ENCODE measurements around the gene TMEM126B. TPM values are rescaled to one million over a fixed set of nuclear protein-coding genes. Genes with fewer than 3 reads are reported as not detected.
A peak's percentile ranks its signal among the peaks of the same experiment; 100 is the strongest.
"Not testable (repeated sequence)": the region's sequence is repeated elsewhere in the genome, so short reads cannot be mapped to it uniquely, and the experiment has no call there.

Gene TMEM126B
- total RNA-seq: 45.2 TPM
- long read RNA-seq, transcript TMEM126B-201 (5 exons, 989 nt): minor isoform, 5 of 22 reads
- long read RNA-seq, transcript TMEM126B-202 (6 exons, 1,210 nt): major isoform, 10 of 22 reads
- long read RNA-seq, partial matches to known transcripts: 1 of 22 reads
- long read RNA-seq, other reads (novel, unspliced or antisense): 3 of 22 reads

DNA sequence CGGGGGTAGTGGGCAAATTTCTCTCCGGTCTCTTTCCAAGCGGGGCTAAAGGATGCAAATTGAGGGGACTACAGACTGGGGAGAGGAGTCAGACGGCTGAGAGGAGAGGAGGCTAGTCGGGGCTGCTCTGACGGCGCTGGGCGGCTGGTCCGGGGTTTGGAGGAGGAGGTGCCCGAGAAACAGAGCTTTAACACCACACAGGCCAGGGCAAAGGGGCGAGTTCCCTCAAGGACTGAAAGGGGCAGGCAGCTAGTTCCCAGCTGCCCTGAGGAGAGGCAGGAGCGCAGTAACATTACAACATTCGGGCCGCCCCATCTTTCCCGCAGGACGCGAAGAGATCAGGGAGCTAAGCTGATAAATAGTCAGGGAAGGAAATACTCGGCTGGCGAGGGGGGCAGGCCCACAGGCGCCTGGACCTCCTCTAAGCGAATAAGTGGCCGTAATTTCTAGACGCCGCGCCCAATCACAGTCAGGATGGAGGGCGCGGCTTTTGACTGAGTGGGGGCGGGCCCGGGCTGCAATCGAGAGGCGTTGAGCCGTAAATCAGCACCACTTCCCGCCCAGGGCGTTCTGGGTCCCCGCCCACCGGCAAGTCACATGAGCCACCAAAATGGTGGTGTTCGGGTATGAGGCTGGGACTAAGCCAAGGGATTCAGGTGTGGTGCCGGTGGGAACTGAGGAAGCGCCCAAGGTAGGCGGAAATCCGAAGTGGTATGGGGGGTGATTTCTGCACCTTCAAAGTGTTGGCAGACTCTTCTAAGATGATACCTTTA, at the start of gene TMEM126B:
TSS of gene TMEM126B (plus strand) at position 596 of the 773 bp plus-strand sequence. CDS start at position 611, 15 bp downstream.
- peak; percentile 99 for DNase-seq (ENCODE audit: low spot score)
- intact Hi-C loops (cut with DNase I): loop anchor here (1.0 to 5.0 kb wide), 3 partner anchors 21 to 439 kb away; partner anchors contain the start of gene PICALM

DNA sequence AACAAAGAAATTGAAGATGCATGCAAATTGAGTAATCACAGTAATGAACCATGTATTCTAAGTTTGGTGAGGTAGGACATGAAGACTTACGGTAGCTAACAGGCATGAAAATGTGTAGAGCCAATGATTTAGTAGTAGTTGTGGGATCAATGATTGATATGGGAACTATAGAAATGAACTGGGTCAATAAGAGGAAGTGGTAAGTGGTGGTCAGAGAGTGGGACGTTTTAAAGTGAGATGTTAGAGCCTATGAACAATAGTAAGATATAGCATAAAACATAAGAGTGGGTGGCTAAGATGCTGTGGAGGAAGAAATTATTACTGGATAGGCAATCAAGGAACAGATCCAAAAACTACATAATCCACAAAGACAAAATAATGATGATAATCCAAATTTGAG, 46.3 kb upstream of the TMEM126B start:
- intact Hi-C loops (cut with DNase I): no loop called here
- no peak for DNase-seq (ENCODE audit: low spot score)

DNA sequence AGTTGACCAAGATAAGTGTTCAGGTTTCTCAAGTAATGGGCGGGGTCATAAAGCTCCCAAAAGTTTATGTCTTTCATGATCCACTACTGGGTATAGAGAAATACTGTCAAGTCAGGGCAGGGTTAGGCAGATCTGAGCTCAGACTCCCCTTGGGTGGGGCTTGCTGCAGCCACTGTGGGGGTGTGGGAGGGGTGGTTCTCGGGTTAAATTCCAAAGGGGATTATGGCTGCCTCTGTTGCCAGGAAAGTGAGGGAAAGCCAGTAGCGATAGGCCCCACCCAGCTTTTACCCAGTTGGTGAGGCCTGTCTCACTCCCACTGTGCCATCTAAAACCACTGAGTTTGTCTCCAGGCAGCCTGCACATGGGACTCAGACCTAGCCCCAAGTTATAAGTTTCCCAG, 39.0 kb upstream of the TMEM126B start:
- no peak for DNase-seq (ENCODE audit: low spot score)
- intact Hi-C loops (cut with DNase I): no loop called here

DNA sequence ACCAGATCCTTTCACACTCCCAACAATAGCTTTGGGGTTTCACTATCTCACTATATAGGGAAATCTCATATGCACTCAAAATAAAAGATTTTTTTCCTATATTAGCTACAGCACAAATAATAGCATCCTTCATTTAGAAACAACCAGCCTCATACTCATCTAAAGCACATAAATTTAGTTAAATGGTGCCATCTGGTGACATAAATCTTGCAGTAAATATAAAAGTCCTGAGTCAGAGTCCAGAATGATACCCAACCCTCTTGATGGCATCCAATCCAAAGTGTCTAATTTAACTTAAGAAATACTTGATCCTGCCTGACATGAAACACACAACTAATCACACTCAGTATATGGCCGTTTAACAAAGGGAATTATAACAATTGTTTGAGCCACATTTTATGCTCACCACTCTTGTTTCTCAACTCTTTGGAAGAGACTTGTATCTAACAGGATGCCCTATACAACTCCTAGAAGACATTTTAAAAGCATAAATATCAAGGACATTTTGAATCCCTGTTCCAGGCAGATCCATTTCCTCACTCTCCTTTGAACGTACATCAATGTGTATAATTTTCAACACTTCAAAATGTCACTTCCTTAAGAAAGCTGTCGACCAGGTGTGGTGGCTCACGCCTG, 37.4 kb upstream of the TMEM126B start:
- intact Hi-C loops (cut with DNase I): loop anchor here (5.0 kb wide), 1 partner anchor 809 kb away; no protein-coding TSS in a partner anchor
- no peak for DNase-seq (ENCODE audit: low spot score)

DNA sequence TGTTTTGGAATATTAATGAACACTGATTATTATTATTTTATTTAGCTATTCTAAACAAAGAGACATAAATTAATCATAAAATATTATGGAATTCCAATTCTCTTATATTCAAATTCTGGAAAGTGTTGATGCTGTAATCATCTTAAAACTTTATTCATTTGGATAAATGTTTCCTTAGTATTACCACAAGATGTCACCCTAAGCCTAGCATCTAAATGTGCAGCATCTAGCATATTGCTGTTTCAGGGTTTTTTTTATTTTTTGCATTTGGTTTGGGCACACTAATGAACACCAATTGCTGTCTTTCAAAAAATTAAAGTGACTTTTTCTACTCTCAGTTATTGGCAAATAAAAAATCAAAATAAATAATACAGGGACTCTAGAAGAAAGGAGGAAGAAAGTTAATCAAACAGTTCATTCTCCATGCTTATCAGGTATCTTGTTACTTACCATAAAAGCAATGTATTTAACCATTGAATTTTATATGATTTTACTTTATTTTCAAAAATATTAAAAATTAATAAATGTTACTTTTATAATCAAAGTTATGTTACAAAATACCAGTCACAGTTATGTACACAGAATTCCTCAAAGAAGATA, 33.0 kb upstream of the TMEM126B start:
- DNase-seq (ENCODE audit: low spot score): no peak
- intact Hi-C loops (cut with DNase I): no loop called here

DNA sequence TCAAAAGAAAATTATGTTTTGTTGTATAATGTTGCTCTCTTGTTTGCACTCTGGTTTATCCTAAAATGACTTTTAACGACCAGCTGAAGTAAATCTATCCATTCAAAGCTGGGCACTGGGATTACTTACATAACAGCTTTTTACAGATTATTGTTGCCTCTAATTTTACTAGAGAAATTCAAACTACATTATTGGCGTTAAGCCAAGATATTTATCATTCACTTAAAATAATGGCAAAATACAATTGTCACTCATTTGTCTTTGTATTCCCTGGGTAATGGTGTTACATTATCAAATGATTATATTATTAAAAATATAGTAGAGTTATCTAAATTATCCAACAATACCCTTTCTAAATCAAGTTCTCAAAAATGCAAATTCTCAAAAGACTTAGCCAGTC, 31.5 kb upstream of the TMEM126B start:
- intact Hi-C loops (cut with DNase I): no loop called here
- no peak for DNase-seq (ENCODE audit: low spot score)

DNA sequence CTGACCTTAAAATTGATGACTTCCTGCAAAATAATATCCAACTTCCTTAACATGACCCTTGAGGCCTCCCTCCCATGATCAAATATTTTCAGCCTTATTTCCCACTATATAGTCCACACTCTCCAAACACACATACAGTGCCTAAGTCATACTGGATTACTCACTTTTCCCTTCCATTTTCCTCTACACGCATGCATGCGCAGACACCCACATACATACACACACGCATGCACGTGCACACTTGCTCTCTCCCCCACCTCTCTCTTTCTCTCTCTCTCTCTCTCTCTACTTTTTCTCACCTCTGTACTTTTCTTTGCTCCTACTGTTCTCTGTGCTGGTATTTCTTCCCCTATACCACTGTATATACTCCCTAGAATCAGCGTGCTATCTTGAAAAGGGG, 29.3 kb upstream of the TMEM126B start:
- DNase-seq (ENCODE audit: low spot score): no peak
- intact Hi-C loops (cut with DNase I): no loop called here

DNA sequence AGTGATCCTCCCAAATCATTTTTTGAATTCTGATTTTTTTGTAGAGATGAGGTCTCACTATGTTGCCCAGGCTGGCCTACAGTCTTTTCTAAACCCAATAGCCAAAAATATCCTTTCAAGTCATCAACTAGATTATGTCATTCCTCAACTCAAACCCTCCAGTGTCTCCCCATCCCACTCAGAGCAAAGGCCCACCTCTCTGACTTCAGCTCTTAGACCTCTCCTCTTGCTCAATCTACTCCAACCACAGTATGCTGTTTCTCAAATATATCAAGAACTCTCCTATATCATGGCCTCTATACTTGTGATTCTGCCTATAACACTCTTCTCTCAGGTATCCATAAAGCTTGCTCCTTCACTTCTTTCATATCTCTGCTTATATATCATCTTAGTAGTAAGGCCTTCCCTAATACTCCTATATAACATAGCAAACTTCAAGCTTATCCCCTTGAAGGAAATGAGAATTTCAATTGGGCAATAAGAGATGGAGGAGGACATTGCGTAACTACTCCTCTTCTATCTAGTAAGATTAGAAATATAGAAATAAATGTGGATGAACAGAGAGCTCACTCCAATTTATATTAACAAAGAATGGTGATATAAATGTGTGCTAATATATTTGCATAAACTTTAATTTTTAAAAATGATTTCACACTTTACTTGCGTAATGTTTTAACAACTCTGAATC, 25.7 kb upstream of the TMEM126B start:
- intact Hi-C loops (cut with DNase I): no loop called here
- no peak for DNase-seq (ENCODE audit: low spot score)

DNA sequence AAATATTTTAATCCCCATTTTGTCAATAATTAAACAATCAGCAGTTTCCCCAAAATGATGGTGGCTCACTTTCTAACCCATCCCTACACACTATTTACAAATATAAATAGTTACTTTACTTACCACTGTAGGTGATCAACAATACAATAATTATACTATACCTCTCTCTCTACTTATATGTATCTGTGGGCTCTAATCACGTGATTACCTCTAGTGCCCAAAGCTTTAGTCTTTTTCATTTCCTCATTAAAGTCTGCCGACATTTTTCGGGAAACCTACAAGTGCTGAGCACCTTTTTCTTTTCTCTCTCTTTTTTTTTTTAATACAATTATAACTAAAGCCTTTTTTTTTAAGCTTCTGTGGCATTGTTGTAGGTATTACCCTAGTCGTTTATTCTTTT, 25.2 kb upstream of the TMEM126B start:
- no peak for DNase-seq (ENCODE audit: low spot score)
- intact Hi-C loops (cut with DNase I): no loop called here

DNA sequence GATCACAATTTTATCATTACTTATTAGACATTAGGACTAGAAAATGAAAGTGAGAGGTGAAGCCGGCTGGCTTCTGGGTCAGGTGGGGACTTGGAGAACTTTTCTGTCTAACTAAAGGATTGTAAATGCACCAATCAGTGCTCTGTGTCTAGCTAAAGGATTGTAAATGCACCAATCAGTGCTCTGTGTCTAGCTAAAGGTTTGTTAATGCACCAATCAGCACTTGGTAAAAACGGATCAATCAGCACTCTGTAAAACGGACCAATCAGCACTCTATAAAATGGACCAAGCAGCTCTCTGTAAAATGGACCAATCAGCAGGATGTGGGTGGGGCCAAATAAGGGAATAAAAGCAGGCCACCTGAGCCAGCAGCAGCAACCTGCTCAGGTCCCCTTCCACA, 22.2 kb upstream of the TMEM126B start:
- intact Hi-C loops (cut with DNase I); DNase-seq (ENCODE audit: low spot score): not testable (repeated sequence)

DNA sequence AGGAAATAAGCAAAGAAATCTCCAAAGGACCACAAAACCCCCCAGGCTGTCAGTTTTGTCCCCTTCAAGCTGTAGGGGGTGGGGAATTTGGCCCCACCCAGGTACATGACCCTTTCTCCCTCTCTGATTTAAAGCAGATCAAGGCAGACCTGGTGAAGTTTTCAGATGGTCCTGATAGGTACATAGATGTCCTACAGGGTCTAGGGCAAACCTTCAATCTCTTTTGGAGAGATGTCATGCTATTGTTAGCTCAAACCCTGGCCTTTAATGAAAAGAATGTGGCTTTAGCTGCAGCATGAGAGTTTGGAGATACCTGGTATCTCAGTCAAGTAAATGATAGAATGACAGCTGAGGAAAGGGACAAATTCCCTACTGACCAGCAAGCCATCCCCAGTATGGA, 19.8 kb upstream of the TMEM126B start:
- intact Hi-C loops (cut with DNase I); DNase-seq (ENCODE audit: low spot score): not testable (repeated sequence)

DNA sequence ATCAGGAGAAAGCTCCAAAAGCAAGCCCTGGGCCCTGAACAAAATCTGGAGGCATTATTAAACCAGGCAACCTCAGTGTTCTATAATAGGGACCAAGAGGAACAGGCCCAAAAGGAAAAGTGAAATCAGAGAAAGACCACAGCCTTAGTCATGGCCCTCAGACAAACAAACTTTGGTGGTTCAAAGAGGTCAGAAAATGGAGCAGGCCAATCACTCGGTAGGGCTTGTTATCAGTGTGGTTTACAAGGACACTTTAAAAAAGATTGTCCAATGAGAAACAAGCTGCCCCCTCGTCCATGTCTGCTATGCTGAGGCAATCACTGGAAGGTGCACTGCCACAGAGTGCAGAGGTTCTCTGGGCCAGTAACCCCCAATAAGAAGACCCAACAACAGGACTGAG, 19.1 kb upstream of the TMEM126B start:
- DNase-seq (ENCODE audit: low spot score); intact Hi-C loops (cut with DNase I): not testable (repeated sequence)

DNA sequence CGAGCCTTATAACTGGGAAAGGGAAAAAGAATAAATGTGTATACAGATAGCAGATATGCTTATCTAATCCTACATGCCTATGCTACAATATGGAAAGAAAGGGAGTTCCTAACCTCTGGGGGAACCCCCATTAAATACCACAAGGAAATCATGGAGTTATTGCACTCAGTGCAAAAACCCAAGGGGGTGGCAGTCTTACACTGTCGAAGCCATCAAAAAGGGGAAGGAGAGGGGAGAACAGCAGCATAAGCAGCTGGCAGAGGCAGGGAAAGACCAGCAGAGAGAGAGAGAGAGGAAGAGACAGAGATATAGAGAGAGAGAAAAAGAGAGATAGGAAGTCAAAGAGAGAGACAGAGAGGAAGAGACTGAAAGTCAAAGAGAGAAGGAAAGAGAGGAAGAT, 16.8 kb upstream of the TMEM126B start:
- intact Hi-C loops (cut with DNase I); DNase-seq (ENCODE audit: low spot score): not testable (repeated sequence)

DNA sequence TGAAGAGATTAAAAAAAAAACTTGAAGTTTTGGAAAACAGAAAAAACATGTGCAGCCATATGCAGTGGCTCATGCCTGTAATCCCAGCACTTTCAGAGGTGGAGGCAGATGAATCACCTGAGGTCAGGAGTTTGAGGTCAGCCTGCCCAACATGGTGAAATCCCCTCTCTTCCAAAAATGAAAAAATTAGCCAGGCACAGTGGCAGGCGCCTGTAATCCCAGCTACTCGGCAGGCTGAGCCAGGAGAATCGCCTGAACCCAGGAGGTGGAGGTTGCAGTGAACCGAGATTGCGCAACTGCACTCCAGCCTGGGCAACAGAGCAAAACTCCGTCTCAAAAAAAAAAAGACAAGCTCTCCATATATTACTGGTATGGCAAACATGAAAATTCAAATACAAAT, 8.9 kb upstream of the TMEM126B start:
- intact Hi-C loops (cut with DNase I): no loop called here

DNA sequence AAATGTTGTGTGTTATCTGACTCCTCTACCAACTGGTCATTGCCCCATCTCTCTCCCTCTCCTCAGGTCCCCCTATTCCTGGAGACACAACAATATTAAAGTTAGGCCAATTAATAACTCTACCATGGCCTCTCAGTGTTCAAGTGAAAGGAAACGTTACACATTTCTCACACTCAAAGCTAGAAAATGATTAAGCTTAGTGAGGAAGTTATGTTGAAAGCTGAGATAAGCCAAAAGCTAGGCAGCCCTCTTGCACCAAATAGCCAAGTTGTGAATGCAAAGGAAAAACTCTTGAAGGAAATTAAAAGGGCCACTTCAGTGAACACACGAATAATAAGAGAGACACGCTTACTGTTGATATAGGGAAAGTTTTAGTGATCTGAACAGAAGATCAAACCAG, 8.1 kb upstream of the TMEM126B start:
- DNase-seq (ENCODE audit: low spot score): no peak
- intact Hi-C loops (cut with DNase I): no loop called here

More for the DNA sequence above, 8.9 kb upstream of the TMEM126B start:
- no peak for DNase-seq (ENCODE audit: low spot score)

DNA sequence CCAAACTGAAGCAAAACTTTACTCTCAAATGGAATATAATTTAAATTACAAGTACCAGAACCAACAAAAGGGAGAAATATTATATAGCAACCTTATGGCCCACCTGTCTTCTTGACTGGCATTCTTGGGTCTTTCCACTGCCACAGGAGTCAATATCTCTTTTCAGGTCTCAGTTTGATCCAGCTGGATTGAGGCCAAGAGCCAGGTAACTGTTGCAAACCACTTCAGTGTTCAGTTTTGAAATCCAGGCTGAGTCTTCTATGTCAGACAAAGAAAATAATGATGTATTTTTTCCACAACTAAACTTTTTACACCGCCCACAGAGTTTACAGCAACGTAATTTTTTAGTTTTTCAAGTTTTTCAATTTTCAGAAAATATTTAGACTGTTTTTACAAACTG, 1.9 kb upstream of the TMEM126B start:
- intact Hi-C loops (cut with DNase I): loop anchor here (5.0 kb wide), 1 partner anchor 441 kb away; the partner anchor contains the start of gene PICALM

DNA sequence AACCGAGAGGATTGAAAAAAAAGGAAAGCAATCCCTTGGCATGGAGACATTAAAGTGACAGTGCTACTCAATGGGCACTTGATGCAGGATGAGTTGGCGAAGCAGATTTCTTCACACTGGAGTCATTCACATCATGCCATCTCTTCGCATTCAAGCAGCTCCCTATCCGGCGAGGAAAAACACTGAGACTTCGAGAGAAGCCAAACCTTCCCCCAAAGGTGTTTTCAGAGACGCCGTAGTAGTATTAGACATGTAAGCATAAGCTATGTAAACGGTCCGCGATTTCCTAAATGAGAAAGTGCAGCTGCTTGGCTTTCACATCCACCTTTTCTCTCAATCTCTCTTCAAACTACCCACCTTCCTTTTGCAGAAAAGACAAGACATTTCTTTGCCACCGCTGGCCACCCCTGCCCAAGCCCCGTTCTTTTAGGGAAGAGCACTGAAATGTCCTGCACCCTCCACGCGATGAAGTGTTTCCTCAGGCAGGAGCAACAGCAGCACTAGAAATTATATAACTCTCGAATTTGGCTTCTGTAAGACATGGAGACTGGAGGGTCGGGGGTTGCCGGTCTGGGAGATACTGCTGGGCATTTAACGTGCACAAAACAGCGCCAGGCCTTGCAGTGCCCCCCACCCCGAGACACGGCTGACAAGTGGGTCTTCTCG, 928 bp upstream of the TMEM126B start, which contains the start of gene DLG2:
TSS of gene DLG2 (minus strand) at position 13 of the 666 bp plus-strand sequence.
- intact Hi-C loops (cut with DNase I): loop anchor here (5.0 kb wide), 1 partner anchor 440 kb away; the partner anchor contains the start of gene PICALM
- DNase-seq (ENCODE audit: low spot score): no peak

More for the DNA sequence above, 1.9 kb upstream of the TMEM126B start:
- DNase-seq (ENCODE audit: low spot score): no peak

DNA sequence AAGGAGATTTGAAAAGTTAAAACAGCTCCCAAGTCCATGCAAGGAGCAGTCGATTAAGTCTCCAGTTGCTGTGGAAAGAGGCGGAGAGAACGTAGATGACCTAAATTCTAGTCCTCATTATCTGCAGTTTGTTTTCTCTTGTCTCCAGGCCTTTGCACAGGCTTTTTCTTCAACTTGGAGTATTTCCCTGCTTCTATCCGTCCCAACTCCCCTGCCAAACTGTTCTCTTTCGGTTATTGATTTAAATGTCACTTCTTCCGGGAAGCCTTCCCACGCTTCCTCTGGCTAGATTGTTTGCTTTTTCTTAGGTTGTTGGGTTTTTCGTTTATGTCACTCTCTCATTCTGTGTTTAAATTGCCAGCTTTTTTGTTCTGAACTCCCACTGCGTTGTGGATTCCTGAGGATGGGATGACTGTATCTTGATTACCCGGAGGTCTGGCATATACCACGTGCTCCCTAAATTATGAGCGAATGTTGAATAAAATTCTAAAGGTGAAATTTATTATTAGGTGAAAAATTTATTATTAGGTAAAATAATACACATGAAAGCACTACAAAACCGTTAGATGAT, 463 bp downstream of the TMEM126B start:
- no peak for DNase-seq (ENCODE audit: low spot score)
- intact Hi-C loops (cut with DNase I): loop anchor here (1.0 to 5.0 kb wide), 3 partner anchors 20 to 438 kb away; partner anchors contain the start of gene PICALM
